Limb (tissue), 2 donors: ENCODE data around the gene HIRIP3.
A peak's percentile ranks its signal among the peaks of the same experiment; 100 is the strongest.

Experiments used
- DNase-seq, 2 donors: peaks; one replicate each; pipeline ENCODE4 v3.0.0-alpha.2; 2016; ENCODE audit errors: extremely low spot score in 2 of 2

HIRIP3 gene

GRCh38 chr16:29999605-30000004, 4.2 kb upstream of the HIRIP3 start:
- no peak for DNase-seq

GRCh38 chr16:29996766-29997250, 1.4 kb upstream of the HIRIP3 start:
- no peak for DNase-seq

- DNase-seq = peak; percentile 97 to 99
Measured at GRCh38 chr16:29995911-29996765, 721 bp upstream of the HIRIP3 start, which contains the start of gene INO80E. TSS of gene INO80E (plus strand) at chr16:29996241. CDS start at chr16:29996311, 70 bp downstream.

- DNase-seq = no peak
Measured at GRCh38 chr16:29994600-29995323, 655 bp downstream of the HIRIP3 start.

- no peak for DNase-seq
Measured at GRCh38 chr16:29993903-29994599, 1.4 kb downstream of the HIRIP3 start.

- DNase-seq = no peak
Measured at GRCh38 chr16:29993191-29993902, 2.1 kb downstream of the HIRIP3 start.

GRCh38 chr16:29992344-29992967, 3.0 kb downstream of the HIRIP3 start:
- DNase-seq = no peak

GRCh38 chr16:29991571-29991904, 3.9 kb downstream of the HIRIP3 start:
- no peak for DNase-seq

GRCh38 chr16:29990883-29991570, 4.4 kb downstream of the HIRIP3 start:
- no peak for DNase-seq

GRCh38 chr16:29990034-29990433, 5.4 kb downstream of the HIRIP3 start:
- DNase-seq = no peak

- DNase-seq = no peak
Measured at GRCh38 chr16:29989111-29989858, 6.1 kb downstream of the HIRIP3 start.

- no peak for DNase-seq
Measured at GRCh38 chr16:29988346-29989075, 6.9 kb downstream of the HIRIP3 start.

- no peak for DNase-seq
Measured at GRCh38 chr16:29987371-29988085, 7.9 kb downstream of the HIRIP3 start.

- no peak for DNase-seq
Measured at GRCh38 chr16:29986931-29987330, 8.5 kb downstream of the HIRIP3 start.

GRCh38 chr16:29986231-29986630, 9.2 kb downstream of the HIRIP3 start:
- DNase-seq = no peak

GRCh38 chr16:29985271-29985811, 10.1 kb downstream of the HIRIP3 start:
- no peak for DNase-seq

GRCh38 chr16:29984764-29985147, 10.7 kb downstream of the HIRIP3 start:
- DNase-seq = no peak
